HEK293 (cell line): Measurements from ENCODE around the gene IL17REL.

ENCODE experiments used
- PRDM1 ChIP-seq: fragments of 450-650 bp; formaldehyde crosslinking; IDR thresholded peaks from 2 replicates; pipeline ENCODE4; 2016; ENCODE audit warnings: missing biosample characterization, missing genetic modification characterization
- TRIM28 ChIP-seq: IDR thresholded peaks from 2 replicates; pipeline ENCODE4 v1.6.1; 2011; ENCODE audit warnings: low read length, control low read depth, borderline replicate concordance
- ZNF747 ChIP-seq: fragments of 450-650 bp; formaldehyde crosslinking; IDR thresholded peaks from 2 replicates; pipeline ENCODE4 v1.5.1; 2016; ENCODE audit warnings: missing biosample characterization, missing genetic modification characterization
- TF ChIP-seq, protein P1 (sequence below): fragments of 450-650 bp; formaldehyde crosslinking; IDR thresholded peaks from 2 replicates; pipeline ENCODE4 v1.5.1; 2016; ENCODE audit warnings: missing biosample characterization, missing genetic modification characterization
- TF ChIP-seq, protein P2 (sequence below): fragments of 450-650 bp; IDR thresholded peaks from 2 replicates; pipeline ENCODE4 v1.5.1; 2018; ENCODE audit warnings: missing biosample characterization, mild to moderate bottlenecking, missing genetic modification characterization
- TF ChIP-seq, protein P3 (sequence below): fragments of 450-650 bp; formaldehyde crosslinking; IDR thresholded peaks from 2 replicates; pipeline ENCODE4 v1.5.1; 2016; ENCODE audit warnings: missing biosample characterization, missing genetic modification characterization

DNA sequence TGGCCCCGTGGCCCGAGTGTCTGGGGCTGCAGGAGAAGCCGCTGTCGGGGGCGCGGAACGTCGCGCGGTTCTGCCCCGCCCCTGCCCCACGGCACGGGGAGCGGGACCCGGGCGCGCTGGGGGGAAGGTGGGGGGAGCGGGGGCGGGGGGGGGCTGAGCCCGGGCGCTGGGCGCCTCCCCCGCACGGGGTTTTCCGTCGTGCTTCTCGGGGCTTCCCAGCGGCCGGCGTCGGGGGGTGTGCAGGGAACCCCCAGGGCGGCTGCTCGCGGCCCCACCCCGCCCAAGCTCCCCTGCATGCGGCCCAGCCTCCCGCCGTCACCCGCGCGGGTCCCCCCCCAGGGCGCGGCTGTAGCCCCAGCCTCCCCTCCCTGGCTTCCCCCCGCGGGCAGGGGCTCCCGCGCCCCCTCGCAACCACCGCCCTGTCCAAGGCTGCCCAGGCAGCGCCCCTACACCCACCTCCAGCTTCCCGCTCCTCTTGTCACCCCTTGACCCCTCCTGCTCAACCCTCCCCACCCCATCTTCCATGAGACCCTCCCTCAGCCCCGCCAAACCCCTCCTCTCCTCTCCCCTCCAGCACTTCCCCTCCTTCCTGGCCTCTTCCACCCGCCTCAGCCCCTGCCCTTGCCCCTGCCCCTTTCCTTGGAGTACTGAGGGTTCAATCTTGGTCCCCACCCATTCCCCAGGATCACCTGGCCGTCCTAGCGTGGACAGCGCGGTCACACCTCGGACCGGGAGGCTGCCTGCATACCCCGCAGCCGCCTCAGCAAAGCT is 1.7 kb downstream of the IL17REL start:
- TF ChIP-seq, protein P1, sequence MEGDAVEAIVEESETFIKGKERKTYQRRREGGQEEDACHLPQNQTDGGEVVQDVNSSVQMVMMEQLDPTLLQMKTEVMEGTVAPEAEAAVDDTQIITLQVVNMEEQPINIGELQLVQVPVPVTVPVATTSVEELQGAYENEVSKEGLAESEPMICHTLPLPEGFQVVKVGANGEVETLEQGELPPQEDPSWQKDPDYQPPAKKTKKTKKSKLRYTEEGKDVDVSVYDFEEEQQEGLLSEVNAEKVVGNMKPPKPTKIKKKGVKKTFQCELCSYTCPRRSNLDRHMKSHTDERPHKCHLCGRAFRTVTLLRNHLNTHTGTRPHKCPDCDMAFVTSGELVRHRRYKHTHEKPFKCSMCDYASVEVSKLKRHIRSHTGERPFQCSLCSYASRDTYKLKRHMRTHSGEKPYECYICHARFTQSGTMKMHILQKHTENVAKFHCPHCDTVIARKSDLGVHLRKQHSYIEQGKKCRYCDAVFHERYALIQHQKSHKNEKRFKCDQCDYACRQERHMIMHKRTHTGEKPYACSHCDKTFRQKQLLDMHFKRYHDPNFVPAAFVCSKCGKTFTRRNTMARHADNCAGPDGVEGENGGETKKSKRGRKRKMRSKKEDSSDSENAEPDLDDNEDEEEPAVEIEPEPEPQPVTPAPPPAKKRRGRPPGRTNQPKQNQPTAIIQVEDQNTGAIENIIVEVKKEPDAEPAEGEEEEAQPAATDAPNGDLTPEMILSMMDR (tag by site-specific recombination), result no peak
- TF ChIP-seq, protein P2, sequence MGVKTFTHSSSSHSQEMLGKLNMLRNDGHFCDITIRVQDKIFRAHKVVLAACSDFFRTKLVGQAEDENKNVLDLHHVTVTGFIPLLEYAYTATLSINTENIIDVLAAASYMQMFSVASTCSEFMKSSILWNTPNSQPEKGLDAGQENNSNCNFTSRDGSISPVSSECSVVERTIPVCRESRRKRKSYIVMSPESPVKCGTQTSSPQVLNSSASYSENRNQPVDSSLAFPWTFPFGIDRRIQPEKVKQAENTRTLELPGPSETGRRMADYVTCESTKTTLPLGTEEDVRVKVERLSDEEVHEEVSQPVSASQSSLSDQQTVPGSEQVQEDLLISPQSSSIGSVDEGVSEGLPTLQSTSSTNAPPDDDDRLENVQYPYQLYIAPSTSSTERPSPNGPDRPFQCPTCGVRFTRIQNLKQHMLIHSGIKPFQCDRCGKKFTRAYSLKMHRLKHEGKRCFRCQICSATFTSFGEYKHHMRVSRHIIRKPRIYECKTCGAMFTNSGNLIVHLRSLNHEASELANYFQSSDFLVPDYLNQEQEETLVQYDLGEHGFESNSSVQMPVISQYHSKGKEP (tag by site-specific recombination), result no peak
- no peak for TF ChIP-seq PRDM1 (tag by site-specific recombination)
- TF ChIP-seq ZNF747, result no peak
- no peak for TF ChIP-seq TRIM28
- TF ChIP-seq, protein P3, sequence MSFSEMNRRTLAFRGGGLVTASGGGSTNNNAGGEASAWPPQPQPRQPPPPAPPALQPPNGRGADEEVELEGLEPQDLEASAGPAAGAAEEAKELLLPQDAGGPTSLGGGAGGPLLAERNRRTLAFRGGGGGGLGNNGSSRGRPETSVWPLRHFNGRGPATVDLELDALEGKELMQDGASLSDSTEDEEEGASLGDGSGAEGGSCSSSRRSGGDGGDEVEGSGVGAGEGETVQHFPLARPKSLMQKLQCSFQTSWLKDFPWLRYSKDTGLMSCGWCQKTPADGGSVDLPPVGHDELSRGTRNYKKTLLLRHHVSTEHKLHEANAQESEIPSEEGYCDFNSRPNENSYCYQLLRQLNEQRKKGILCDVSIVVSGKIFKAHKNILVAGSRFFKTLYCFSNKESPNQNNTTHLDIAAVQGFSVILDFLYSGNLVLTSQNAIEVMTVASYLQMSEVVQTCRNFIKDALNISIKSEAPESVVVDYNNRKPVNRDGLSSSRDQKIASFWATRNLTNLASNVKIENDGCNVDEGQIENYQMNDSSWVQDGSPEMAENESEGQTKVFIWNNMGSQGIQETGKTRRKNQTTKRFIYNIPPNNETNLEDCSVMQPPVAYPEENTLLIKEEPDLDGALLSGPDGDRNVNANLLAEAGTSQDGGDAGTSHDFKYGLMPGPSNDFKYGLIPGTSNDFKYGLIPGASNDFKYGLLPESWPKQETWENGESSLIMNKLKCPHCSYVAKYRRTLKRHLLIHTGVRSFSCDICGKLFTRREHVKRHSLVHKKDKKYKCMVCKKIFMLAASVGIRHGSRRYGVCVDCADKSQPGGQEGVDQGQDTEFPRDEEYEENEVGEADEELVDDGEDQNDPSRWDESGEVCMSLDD (tag by site-specific recombination), result no peak
